Measurements from ENCODE around the gene TCEAL7.

TCEAL7 gene

DNA sequence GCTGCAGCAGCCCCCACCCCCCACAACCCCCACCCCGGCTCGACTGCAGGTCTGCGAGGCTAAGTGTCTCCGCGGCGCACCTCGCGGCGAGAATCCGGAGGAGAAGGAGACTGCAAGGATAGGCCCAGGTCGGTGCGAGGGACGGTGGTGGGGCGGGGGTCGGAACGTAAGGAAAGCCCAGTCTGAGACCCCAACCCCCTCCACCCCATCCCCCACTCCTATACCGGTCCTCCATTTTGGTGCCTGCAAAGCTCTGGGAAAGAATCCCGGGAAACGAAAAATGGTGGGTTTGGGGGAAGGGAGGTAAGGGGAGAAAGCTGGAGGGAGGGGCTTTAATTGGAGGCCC, 46.9 kb downstream of the TCEAL7 start:
- in situ Hi-C loops (cut with MboI; ENCODE audit: low pct_unique_long_range_greater_than_20kb, low sequenced_read_pairs, unreplicated experiment): no loop called here
- TF ChIP-seq, protein P1, sequence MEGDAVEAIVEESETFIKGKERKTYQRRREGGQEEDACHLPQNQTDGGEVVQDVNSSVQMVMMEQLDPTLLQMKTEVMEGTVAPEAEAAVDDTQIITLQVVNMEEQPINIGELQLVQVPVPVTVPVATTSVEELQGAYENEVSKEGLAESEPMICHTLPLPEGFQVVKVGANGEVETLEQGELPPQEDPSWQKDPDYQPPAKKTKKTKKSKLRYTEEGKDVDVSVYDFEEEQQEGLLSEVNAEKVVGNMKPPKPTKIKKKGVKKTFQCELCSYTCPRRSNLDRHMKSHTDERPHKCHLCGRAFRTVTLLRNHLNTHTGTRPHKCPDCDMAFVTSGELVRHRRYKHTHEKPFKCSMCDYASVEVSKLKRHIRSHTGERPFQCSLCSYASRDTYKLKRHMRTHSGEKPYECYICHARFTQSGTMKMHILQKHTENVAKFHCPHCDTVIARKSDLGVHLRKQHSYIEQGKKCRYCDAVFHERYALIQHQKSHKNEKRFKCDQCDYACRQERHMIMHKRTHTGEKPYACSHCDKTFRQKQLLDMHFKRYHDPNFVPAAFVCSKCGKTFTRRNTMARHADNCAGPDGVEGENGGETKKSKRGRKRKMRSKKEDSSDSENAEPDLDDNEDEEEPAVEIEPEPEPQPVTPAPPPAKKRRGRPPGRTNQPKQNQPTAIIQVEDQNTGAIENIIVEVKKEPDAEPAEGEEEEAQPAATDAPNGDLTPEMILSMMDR (IDR thresholded peaks at IDR 0.05; ENCODE audit: extremely low read depth, insufficient read depth, missing control alignments): no peak
- no peak for DNase-seq (ENCODE audit: low spot score)

DNA sequence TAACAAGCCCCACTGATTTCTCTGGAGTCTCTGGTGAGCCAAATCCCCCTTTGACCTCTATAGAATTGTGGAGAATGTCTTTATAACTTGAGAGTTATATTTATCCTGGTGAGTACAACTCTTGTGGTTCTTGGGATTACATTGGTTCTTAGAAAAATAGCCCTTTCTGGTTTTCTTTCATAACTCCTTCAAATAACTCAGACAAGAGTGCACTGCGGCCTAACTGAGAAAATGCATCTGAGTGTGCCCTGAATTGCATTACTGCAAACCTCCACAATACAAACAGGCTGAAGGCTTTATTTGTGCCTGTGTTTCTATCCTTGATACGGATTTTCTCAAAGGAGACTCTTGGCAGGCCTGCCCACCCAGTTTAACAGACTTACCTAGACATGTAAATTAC, 49.0 kb downstream of the TCEAL7 start:
- in situ Hi-C loops (cut with MboI; ENCODE audit: low pct_unique_long_range_greater_than_20kb, low sequenced_read_pairs, unreplicated experiment): no loop called here
- no peak for DNase-seq (ENCODE audit: low spot score)
- TF ChIP-seq, protein P1 (IDR thresholded peaks at IDR 0.05; ENCODE audit: extremely low read depth, insufficient read depth, missing control alignments): no peak
